NCI-H524 treated with DMSO at 0.1 percent for 48 hours (cell line): ENCODE data around the gene ABCB8.

Experiments used
- DNase-seq: peaks from one replicate; lab custom pipeline; 2025; lab: John Stamatoyannopoulos, UW

The ABCB8 gene

DNA sequence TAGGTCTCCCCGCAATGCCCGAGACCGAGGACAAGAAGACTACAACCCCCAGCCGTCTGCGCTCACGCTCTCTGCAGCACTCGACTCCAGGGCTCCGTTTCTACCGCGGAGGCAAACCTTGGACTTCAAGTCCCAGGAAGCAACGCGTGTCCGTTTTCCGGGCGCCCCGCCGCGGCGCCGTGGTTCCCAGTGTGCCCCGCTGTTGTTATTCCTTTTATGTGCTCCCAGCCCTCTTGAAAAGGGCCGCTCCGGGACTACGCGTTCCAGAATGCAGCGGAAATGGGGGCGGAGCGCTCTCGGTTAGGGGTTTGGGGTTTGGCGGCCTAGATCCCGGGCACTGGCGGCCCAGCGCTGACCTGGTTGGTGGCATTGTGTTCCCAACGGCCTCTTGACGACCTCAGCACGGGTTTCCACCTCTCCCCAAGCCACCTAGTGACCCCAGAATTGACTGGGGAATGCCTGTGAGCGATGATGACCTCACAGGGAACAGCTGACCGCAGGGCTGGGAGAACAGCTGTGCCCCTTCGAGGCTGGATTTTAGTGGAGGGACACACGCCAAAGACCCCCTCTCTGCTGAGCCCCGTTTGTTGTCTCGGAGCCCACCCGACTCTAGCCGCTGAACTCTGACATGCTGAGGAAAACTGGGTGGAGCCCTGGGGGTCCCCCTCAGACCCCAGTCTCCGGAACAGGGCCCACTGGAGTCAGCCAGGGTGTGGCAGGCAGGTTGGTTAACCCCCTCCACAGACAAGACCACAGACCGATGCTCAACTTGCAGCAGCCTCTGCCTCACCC lies 29.9 kb downstream of the ABCB8 start:
- DNase-seq: peak; percentile 92

GRCh38 chr7:151058781-151059366 lies 30.6 kb downstream of the ABCB8 start:
- no peak for DNase-seq

DNA sequence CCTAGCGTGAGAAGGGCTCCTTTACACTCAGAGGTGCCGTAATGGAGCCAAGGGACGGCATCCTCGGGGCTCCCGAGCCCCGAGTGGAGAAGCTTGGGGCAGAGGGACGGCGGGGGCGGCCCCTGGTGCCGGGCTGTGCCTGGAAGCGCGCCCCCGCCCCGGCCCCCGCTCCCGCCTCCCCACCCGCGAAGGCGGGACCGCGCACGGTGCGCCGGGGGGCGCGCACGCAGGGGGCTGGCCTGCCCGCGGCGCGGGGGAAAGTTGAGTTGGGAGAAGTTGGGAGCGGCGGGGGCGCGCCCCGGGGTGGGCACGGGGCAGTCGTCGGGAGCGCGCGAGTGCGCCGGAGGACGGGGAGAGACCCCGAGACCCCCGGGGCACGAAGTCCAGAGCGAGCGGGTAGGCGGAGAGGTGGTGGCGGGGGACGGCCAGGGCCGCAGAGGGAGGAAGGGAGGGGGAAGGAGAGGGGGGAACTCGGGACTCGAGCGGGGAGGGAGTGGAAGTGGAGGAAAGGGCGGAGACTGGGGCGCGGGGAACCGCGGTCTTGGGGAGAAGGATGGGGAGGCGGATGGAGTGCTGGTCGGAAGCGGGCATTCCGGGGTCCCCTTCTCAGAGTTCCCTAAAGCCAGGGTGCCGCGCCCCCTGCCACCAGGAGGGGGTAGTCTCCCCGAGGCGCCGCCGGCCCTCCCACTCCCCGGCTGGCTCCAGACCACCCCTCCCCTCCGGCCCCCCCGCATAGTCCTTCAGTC lies 31.3 kb downstream of the ABCB8 start, which contains the start of gene SLC4A2:
Gene SLC4A2 (plus strand): TSS at position 223 of the 746 bp plus-strand sequence. CDS start 2,399 bp downstream, outside the sequence.
- no peak for DNase-seq

DNA sequence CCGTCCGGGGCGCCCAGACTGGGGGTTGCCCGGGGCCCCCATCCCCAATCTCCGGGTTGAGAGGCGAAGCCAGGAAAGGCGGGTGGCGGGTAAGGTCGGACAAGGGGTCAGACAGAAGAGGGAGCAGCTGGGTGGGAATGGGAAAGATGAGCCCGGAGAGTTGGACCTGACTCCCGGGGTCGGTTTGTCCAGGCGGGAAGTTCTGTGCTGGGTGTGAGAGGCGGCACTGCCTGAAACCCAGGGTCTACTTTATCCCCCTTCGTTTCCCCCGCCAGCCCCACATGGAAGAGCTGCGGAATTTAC lies 31.8 kb downstream of the ABCB8 start:
- DNase-seq: no peak

GRCh38 chr7:151060416-151061212 lies 32.4 kb downstream of the ABCB8 start:
- DNase-seq: no peak

DNA sequence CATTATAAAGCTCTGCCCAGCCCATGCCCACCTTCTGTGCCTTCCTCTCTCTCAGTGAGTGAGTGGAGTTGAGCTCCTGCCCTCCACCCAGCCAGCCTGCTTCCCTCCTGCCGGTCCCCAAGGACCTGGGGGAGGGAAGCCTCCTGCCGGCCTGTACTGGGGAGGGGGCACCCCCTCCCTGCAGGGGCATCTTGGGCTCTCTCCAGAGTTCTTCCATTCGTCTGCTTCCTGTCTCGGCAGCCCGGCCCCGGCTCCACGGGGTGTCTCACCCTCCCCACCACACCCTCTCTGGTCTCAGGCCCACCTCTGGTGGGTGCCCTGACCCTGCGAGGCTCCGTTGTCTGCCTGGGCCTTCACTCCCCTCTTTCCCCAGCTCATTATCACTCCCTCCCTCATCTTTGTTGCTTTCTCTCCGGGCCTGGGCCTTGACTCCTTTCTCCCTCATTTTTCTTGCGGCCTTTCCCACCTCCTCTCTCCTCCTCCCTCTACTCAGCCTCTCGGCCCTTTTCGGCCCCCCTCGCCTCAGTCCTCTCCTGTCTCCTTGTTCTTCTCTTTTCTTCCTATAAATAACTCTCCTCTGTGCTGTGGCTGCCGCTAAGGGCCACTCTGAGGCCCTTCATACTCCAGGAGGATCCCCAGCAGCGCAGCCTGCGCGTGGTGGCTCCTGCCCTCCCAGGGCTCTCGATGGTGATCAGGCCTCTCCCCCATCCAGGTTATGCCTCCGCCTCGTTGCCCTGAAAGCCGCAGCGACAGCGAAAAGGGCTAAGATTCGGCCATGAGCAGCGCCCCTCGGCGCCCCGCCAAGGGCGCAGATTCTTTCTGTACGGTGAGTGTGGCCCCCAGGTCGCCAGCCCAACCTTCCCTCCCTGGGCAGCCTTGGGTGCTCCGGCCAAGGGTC lies 33.2 kb downstream of the ABCB8 start:
- no peak for DNase-seq

- DNase-seq: no peak
Measured at GRCh38 chr7:151062111-151062398, 33.8 kb downstream of the ABCB8 start.

DNA sequence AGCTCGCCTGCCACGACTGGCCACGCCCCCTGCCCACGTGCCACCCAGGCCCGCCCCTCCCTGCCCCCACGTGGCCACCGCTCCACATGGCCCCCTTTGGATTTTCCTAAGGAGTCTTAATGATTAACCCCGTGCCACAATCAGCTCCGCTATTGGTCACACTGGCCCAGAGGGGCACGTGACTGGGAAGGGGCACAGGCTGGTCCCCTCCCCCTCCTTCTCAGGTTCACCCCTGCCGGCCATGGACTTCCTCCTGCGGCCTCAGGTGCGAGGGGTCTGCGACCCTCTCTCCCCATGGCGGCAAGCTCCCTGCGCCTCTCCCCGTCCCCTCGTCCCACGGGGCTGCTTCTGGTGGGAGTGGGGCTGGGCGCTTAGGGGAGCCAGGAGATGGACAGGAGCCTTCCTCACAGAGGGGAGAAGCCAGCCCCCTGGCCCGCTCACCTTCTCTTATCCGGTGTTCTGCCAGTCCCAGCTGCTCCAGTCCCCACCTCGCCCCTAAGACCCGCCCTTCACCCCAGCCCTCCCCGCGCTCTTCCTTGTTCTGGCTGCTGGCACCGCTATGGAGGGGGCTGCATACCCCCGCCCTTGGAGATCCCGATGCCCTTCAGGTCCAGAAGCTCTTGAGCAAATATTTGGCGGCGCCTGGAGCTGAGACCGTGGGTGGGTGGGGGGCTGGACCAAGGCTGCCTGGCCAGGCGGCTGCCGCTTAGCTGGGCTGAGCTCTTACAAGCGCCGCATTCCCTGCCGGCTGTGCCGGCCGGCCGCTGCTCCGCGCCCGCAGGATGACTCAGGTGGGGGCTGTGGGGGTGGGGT lies 34.4 kb downstream of the ABCB8 start:
- no peak for DNase-seq

DNA sequence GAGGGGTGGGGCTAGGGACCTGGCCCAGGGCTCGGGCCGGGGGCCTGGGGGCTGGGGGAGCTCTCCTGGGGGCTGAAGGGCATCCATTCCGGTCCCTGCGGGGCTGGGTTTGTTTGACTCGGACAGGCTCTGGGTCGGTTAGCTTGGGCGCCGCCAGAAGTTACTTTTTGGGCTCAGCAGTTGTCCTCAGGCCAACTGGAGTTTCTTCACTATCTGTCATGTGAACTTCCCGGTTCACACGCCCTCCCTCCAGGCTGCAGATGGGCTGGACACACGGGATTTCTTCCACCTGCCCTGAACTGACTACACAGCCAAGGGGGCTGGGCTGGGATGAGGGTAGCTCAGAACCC lies 34.9 kb downstream of the ABCB8 start:
- no peak for DNase-seq

- no peak for DNase-seq
Measured at GRCh38 chr7:151064454-151064853, 36.2 kb downstream of the ABCB8 start.

DNA sequence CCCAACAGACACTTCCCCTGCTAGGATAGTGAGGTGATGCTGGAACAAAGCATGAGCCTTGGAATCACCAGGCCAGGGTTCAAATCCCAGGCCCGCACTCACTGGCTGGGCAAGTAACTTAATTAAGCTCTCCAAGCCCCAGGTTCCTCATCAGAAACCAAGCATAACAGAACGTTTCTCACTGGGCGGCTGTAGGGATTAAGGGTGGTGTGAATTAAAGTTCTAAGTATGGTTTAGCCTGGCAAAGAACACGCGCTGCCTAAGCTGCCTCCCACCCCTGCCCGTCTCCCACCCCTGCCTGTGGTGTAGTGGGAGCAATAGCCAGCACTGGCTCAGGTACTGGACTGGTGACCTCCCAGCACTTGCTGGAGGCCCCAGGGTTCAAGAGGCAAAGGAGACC lies 36.7 kb downstream of the ABCB8 start:
- no peak for DNase-seq

- no peak for DNase-seq
Measured at GRCh38 chr7:151065516-151065915, 37.3 kb downstream of the ABCB8 start.

DNA sequence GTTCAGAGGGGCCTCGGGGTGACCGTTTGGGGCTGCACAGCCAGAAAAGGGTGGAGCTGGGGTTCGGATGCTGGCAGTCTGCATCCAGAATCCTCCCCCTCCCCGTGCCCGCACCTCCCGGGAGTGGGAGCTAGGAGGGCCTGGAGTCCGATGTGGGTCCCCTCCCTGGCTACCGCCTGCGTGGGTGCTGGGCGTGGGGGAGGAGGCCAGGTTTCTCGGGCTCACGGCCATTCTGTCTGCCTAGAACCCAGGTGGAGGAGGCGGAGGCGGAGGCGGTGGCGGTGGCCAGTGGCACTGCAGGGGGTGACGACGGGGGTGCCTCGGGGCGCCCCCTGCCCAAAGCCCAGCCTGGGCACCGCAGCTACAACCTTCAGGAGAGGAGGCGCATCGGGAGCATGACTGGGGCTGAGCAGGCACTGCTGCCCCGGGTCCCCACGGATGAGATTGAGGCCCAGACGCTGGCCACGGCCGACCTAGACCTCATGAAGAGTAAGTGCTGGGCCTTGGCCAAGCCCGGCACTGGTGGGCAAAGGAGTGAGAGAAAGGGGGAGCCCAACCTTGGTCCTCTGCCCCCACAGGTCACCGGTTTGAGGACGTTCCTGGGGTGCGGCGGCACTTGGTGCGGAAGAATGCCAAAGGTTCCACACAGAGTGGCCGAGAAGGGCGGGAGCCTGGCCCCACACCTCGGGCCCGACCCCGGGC lies 38.2 kb downstream of the ABCB8 start:
- DNase-seq: no peak

- no peak for DNase-seq
Measured at GRCh38 chr7:151068069-151068773, 40.0 kb downstream of the ABCB8 start.

DNA sequence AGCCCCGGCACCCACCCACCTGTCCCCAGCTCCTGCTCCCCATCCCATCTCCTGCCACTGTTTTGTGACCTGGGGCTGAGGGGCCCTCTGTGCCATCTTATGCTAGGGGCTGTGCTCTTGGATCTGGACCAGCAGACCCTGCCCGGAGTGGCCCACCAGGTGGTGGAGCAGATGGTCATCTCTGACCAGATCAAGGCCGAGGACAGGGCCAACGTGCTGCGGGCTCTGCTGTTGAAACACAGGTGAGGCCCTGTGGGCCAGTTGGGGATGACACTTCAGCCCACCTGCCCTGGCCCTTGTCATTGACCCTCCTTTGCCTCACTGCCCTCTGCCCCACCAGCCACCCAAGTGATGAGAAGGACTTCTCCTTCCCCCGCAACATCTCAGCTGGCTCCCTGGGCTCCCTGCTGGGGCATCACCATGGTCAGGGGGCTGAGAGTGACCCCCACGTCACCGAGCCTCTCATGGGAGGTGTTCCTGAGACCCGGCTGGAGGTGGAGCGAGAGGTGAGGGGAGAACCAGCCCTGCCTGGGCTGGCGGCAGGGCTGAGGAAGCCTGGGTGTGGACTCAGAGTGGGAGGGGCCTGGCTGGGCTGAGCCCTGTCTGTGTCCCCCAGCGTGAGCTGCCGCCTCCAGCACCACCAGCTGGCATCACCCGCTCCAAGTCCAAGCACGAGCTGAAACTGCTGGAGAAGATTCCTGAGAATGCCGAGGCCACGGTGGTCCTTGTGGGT lies 41.8 kb downstream of the ABCB8 start:
- no peak for DNase-seq

DNA sequence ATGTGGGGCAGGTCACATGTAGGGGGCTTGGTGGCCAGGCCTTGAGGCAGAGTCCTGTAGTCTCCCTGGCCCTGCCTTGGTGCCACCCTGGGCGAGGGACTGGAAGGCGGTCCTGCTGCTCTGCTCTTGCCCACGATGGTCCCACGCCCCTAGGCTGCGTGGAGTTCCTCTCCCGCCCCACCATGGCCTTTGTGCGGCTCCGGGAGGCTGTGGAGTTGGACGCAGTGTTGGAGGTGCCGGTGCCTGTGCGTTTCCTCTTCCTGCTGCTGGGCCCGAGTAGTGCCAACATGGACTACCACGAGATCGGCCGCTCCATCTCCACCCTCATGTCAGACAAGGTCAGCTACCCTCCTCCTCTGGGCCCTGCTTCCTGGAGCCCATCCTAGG lies 42.3 kb downstream of the ABCB8 start:
- DNase-seq: no peak

- DNase-seq: no peak
Measured at GRCh38 chr7:151071032-151071866, 43.0 kb downstream of the ABCB8 start.

DNA sequence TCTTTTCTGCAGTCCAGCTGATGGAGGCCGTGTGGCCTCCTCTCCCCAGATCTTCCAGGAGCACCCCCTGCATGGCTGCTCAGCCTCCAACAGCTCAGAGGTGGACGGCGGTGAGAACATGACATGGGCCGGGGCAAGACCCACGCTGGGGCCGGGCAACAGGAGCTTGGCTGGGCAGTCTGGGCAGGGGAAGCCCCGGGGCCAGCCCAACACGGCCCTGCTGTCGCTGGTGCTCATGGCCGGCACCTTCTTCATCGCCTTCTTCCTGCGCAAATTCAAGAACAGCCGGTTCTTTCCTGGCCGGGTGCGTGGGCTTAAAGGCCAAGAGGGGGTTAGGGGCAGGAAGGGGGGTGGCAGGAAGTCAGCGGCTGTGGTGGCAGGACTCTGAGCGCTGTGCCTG lies 45.7 kb downstream of the ABCB8 start:
- no peak for DNase-seq
